ENCODE results near the gene ARID3B. TPM values are rescaled to one million over a fixed set of nuclear protein-coding genes. Genes with fewer than 3 reads are reported as not detected.
"Not testable (repeated sequence)": the region's sequence is repeated elsewhere in the genome, so short reads cannot be mapped to it uniquely, and the experiment has no call there.

The ARID3B gene
- total RNA-seq, 1 donor from 2014 or later, result 154 TPM

GRCh38 chr15:74511583-74511982 is 29.4 kb upstream of the ARID3B start:
- no peaks in the 10 kb centered on the region for H3K36me3 Mint-ChIP-seq (ENCODE audit: unreplicated experiment)
- H3K27ac Mint-ChIP-seq (ENCODE audit: unreplicated experiment), result no peak overlapping the region

GRCh38 chr15:74514059-74514458 is 27.0 kb upstream of the ARID3B start:
- H3K36me3 Mint-ChIP-seq (ENCODE audit: unreplicated experiment); H3K27ac Mint-ChIP-seq (ENCODE audit: unreplicated experiment); H3K9me3 Mint-ChIP-seq (ENCODE audit: unreplicated experiment); H3K27me3 Mint-ChIP-seq (ENCODE audit: unreplicated experiment); DNase-seq; H3K4me3 Mint-ChIP-seq (ENCODE audit: unreplicated experiment): not testable (repeated sequence)
- H3K4me1 Mint-ChIP-seq (ENCODE audit: low read depth, unreplicated experiment), result peaks cover 10% of the 10 kb centered on the region

More at GRCh38 chr15:74511583-74511982, 29.4 kb upstream of the ARID3B start:
- H3K4me1 Mint-ChIP-seq (ENCODE audit: low read depth, unreplicated experiment), result peaks cover 10% of the 10 kb centered on the region
- H3K4me3 Mint-ChIP-seq (ENCODE audit: unreplicated experiment), result no peak overlapping the region
- DNase-seq, result no peak
- H3K9me3 Mint-ChIP-seq (ENCODE audit: unreplicated experiment), result no peaks in the 10 kb centered on the region
- H3K27me3 Mint-ChIP-seq (ENCODE audit: unreplicated experiment), result peaks cover 3% of the 10 kb centered on the region
- no peak for TF ChIP-seq CTCF (IDR thresholded peaks at IDR 0.05; ENCODE audit: partially characterized antibody, unreplicated experiment)

- no peaks in the 10 kb centered on the region for H3K36me3 Mint-ChIP-seq (ENCODE audit: unreplicated experiment)
- no peak for DNase-seq
Measured at GRCh38 chr15:74517096-74517495, 23.9 kb upstream of the ARID3B start.

GRCh38 chr15:74519311-74519710 is 21.7 kb upstream of the ARID3B start:
- Mint-ChIP-seq H3K4me3 (ENCODE audit: unreplicated experiment) (no peak overlapping the region), H3K4me1 (ENCODE audit: low read depth, unreplicated experiment) (peaks cover 7% of the 10 kb centered on the region), H3K9me3 (ENCODE audit: unreplicated experiment) (no peaks in the 10 kb centered on the region), H3K36me3 (ENCODE audit: unreplicated experiment) (no peaks in the 10 kb centered on the region), H3K27ac (ENCODE audit: unreplicated experiment) (no peak overlapping the region), H3K27me3 (ENCODE audit: unreplicated experiment) (peaks cover 3% of the 10 kb centered on the region)
- DNase-seq, result no peak
- TF ChIP-seq CTCF (IDR thresholded peaks at IDR 0.05; ENCODE audit: partially characterized antibody, unreplicated experiment), result no peak

More at GRCh38 chr15:74517096-74517495, 23.9 kb upstream of the ARID3B start:
- peaks cover 3% of the 10 kb centered on the region for H3K27me3 Mint-ChIP-seq (ENCODE audit: unreplicated experiment)
- H3K9me3 Mint-ChIP-seq (ENCODE audit: unreplicated experiment), result no peaks in the 10 kb centered on the region
- no peak for TF ChIP-seq CTCF (IDR thresholded peaks at IDR 0.05; ENCODE audit: partially characterized antibody, unreplicated experiment)
- H3K4me3 Mint-ChIP-seq (ENCODE audit: unreplicated experiment), result no peak overlapping the region
- H3K27ac Mint-ChIP-seq (ENCODE audit: unreplicated experiment), result no peak overlapping the region
- peaks cover 10% of the 10 kb centered on the region for H3K4me1 Mint-ChIP-seq (ENCODE audit: low read depth, unreplicated experiment)

GRCh38 chr15:74520407-74520806 is 20.6 kb upstream of the ARID3B start:
- no peaks in the 10 kb centered on the region for H3K9me3 Mint-ChIP-seq (ENCODE audit: unreplicated experiment)
- no peak for DNase-seq
- no peak overlapping the region for H3K4me3 Mint-ChIP-seq (ENCODE audit: unreplicated experiment)
- H3K4me1 Mint-ChIP-seq (ENCODE audit: low read depth, unreplicated experiment), result no peaks in the 10 kb centered on the region
- H3K36me3 Mint-ChIP-seq (ENCODE audit: unreplicated experiment), result no peaks in the 10 kb centered on the region
- no peak for TF ChIP-seq CTCF (IDR thresholded peaks at IDR 0.05; ENCODE audit: partially characterized antibody, unreplicated experiment)
- no peaks in the 10 kb centered on the region for H3K27me3 Mint-ChIP-seq (ENCODE audit: unreplicated experiment)
- H3K27ac Mint-ChIP-seq (ENCODE audit: unreplicated experiment), result no peak overlapping the region

- no peaks in the 10 kb centered on the region for H3K36me3 Mint-ChIP-seq (ENCODE audit: unreplicated experiment)
- no peak overlapping the region for H3K27ac Mint-ChIP-seq (ENCODE audit: unreplicated experiment)
- H3K27me3 Mint-ChIP-seq (ENCODE audit: unreplicated experiment), result no peaks in the 10 kb centered on the region
- no peak for DNase-seq
- no peaks in the 10 kb centered on the region for H3K9me3 Mint-ChIP-seq (ENCODE audit: unreplicated experiment)
- H3K4me3 Mint-ChIP-seq (ENCODE audit: unreplicated experiment), result no peak overlapping the region
- H3K4me1 Mint-ChIP-seq (ENCODE audit: low read depth, unreplicated experiment), result no peaks in the 10 kb centered on the region
- no peak for TF ChIP-seq CTCF (IDR thresholded peaks at IDR 0.05; ENCODE audit: partially characterized antibody, unreplicated experiment)
Measured at GRCh38 chr15:74523982-74524381, 17.0 kb upstream of the ARID3B start.
